Mesothelial cell of epicardium (in vitro differentiated cells): ENCODE measurements around the gene ATP2C2. TPM values are rescaled to one million over a fixed set of nuclear protein-coding genes. Genes with fewer than 3 reads are reported as not detected.

Experiments used
- DNase-seq, 2 experiments: peaks; one replicate each; pipeline ENCODE4 v3.0.0; 2021; ENCODE audit warnings: low spot score in 2 of 2; ENCODE audit not compliant: unreplicated experiment in 2 of 2
- H3K27ac Mint-ChIP-seq: 2 replicates; pipeline ENCODE4 v1.8.0; 2021; ENCODE audit warnings: mixed read lengths
- H3K27me3 Mint-ChIP-seq: 2 replicates; pipeline ENCODE4 v1.8.0; 2021; ENCODE audit warnings: low read depth, mixed read lengths
- H3K36me3 Mint-ChIP-seq: 2 replicates; pipeline ENCODE4 v1.8.0; 2021; ENCODE audit warnings: mixed read lengths
- H3K4me1 Mint-ChIP-seq: 2 replicates; pipeline ENCODE4 v1.8.0; 2021; ENCODE audit warnings: mixed read lengths
- H3K4me3 Mint-ChIP-seq: 2 replicates; pipeline ENCODE4 v1.8.0; 2021; ENCODE audit warnings: mild to moderate bottlenecking, moderate library complexity, mixed read lengths
- H3K9me3 Mint-ChIP-seq: 2 replicates; pipeline ENCODE4 v1.8.0; 2021; ENCODE audit warnings: mixed read lengths
- CTCF ChIP-seq: fragments of 200-600 bp; sonication (generic); IDR thresholded peaks from one replicate; pipeline ENCODE4 v1.5.0; 2021; ENCODE audit warnings: antibody characterized with exemption; ENCODE audit not compliant: unreplicated experiment
- total RNA-seq: library from RNA; stranded (reverse); gene quantifications from 3 replicates; pipeline ENCODE4 v1.2.1, GENCODE V29; 2021

ATP2C2 gene
- total RNA-seq, 1 donor from 2014 or later: 47.7 TPM

DNA sequence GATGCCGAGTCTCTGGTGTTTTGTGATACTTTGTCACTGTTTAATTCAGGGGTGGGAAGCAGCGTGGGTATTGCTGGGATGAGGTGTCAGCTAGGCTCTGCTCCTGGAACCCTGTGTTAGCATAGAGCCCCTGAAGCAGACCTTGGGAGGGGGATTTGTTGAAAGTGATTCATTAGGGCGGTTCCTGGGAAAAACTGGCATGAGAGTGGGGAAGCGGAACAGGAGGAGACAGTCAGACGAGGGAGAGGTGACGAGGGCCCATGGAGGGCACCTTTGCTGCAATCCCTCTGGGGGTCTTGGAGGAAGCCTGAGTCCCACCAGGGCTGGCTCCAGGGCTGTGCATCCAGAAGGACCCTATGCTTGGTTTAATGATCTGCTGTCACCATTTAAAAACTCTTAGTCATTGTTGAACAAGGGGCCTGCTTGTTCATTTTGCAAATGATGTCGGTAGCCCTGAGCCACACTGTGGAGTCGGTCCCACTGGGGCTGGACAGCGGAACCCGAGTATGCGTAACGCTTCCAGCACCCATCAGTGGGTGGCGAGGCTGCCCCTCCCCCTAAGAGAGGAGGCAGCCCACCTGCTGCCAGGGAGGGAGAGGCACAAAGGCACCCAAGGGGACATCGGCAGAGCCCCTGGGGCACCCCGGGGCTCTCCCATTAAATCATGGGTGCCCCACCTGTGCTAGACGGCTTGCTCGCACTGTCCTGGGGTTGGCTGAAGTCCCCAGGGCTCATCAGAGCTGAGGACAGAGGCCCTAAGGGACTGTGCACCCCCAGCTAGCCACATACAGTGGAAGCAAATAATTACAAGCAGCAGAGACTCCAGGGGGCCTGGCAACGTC, 38.3 kb upstream of the ATP2C2 start:
- no peak overlapping the region for H3K4me3 Mint-ChIP-seq
- no peak for DNase-seq
- H3K27me3 Mint-ChIP-seq: no peaks in the 10 kb centered on the region
- no peaks in the 10 kb centered on the region for H3K36me3 Mint-ChIP-seq
- H3K4me1 Mint-ChIP-seq: peaks cover 3% of the 10 kb centered on the region
- TF ChIP-seq CTCF: no peak
- H3K27ac Mint-ChIP-seq: no peak overlapping the region
- peaks cover 3% of the 10 kb centered on the region for H3K9me3 Mint-ChIP-seq

DNA sequence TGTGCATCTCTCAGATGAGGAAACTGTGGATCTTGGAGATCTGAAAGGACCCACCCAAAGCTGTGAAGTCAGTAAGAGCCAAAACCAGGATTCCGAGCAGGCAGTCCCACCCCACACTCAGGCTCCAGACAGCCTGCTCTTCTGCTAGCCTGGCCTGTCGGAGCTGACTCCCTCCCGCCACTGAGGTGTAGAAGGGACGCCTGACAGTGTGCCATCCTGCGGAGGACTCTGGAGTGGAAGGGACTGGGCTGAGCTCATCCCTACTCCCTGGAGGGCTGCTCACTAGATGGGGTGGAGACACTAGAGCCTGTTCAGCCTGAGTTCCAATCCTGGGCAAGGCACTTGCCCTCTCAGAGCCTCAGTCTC, 37.7 kb upstream of the ATP2C2 start:
- DNase-seq: no peak
- Mint-ChIP-seq H3K36me3 (peaks cover 4% of the 10 kb centered on the region), H3K4me1 (peaks cover 3% of the 10 kb centered on the region), H3K9me3 (peaks cover 9% of the 10 kb centered on the region), H3K27ac (no peak overlapping the region), H3K4me3 (no peak overlapping the region), H3K27me3 (no peaks in the 10 kb centered on the region)
- no peak for TF ChIP-seq CTCF

- peaks cover 3% of the 10 kb centered on the region for H3K4me1 Mint-ChIP-seq
- H3K27ac Mint-ChIP-seq: no peak overlapping the region
- no peak overlapping the region for H3K4me3 Mint-ChIP-seq
- TF ChIP-seq CTCF: no peak
- peaks cover 15% of the 10 kb centered on the region for H3K9me3 Mint-ChIP-seq
- H3K36me3 Mint-ChIP-seq: peaks cover 9% of the 10 kb centered on the region
- no peaks in the 10 kb centered on the region for H3K27me3 Mint-ChIP-seq
- no peak for DNase-seq
Observed at GRCh38 chr16:84331998-84332780, 36.1 kb upstream of the ATP2C2 start.

DNA sequence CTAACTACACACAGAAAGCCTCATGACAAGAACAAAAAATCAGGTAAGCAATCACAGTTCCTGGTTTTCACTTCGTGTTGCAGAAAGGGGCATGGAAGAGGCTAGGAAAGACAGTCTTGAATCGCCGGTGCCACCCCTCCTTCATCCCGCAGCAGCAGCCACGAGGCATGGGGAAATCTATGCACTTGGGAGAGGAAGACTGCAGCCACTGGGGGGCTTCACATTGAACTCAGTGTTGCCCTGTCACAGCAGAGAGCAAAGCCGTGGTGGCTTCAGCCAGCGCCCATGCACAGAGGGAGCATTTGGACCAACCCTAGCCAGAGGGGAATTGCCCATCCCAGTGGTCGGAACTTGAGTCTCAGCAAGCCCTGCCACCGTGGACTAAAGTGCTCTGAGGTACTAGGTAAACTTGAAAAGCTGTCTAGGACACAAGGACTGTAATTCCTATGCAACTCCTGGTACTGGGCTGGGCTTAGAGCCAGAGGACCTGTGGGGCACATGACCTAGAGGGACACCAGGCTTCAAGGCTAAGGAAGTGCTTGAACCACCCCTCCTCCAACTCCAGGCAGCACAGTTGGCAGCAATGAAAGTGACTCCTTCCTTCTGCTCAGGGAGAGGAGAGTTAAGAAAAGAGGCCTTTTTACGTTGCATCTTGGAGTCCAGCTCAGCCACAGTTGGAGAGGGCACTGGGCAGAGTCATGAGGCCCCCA, 35.2 kb upstream of the ATP2C2 start:
- Mint-ChIP-seq H3K9me3 (peaks cover 20% of the 10 kb centered on the region), H3K27ac (no peak overlapping the region), H3K36me3 (peaks cover 13% of the 10 kb centered on the region), H3K4me1 (peaks cover 3% of the 10 kb centered on the region), H3K4me3 (no peak overlapping the region), H3K27me3 (no peaks in the 10 kb centered on the region)
- no peak for TF ChIP-seq CTCF
- DNase-seq: no peak

DNA sequence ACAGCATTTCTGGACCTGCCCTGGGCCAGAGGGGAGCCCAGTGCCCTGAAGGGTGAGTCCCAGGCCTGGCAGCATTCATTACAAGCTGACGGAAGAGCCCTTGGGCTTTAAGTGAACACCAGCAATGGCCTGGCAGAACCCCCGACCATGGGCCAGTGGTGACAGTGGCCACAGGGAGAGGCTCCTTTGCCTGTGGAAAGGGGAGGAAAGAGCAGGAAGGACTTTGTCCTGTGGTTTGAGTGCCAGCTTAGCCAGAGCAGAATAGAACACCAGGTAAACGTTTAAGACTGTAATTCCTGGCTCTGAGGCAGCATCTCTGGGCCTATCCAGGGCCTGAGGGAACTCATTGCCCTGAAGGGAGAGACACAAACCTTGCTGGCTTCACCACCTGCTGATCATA, 34.3 kb upstream of the ATP2C2 start:
- Mint-ChIP-seq H3K36me3 (peaks cover 13% of the 10 kb centered on the region), H3K4me3 (no peak overlapping the region), H3K27ac (no peak overlapping the region), H3K9me3 (peaks cover 20% of the 10 kb centered on the region), H3K27me3 (no peaks in the 10 kb centered on the region), H3K4me1 (peaks cover 3% of the 10 kb centered on the region)
- no peak for DNase-seq
- no peak for TF ChIP-seq CTCF
